Measurements from ENCODE around the gene PMPCA.

DNA sequence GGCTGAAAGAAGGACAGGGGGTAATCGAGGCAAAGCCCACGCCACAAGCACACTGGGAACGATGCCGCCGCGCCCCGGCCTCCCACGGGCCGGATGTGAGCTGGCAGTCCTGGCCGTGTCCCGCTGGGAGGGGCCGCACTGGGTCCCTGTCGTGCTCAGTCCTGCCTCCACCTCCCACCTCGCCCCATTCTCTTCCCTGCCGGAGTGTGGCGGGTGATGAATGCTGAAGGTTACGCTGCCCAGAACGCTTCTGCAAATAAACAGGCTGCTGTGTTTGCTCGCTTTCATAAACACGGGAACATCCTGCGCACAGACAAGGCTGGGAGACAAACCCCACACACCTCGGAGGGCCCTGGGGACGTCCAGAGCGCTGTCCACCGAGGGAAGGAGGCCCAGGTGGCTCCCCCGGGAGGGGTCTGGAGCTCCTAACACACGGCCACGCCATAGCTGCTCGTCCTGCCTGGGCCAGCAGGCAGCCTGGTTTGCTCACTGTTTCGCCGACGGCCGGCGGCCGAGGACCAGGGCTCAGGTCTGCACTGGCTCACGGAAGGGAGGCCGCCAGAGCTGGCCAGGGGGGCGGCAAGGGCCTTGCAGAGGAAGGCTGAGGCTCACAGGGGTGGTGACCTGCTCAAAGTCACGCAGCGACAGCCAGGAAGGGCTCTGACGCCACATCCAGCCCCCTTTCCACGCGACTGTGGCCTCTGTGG, 49.3 kb upstream of the PMPCA start:
- TF ChIP-seq, protein P1, sequence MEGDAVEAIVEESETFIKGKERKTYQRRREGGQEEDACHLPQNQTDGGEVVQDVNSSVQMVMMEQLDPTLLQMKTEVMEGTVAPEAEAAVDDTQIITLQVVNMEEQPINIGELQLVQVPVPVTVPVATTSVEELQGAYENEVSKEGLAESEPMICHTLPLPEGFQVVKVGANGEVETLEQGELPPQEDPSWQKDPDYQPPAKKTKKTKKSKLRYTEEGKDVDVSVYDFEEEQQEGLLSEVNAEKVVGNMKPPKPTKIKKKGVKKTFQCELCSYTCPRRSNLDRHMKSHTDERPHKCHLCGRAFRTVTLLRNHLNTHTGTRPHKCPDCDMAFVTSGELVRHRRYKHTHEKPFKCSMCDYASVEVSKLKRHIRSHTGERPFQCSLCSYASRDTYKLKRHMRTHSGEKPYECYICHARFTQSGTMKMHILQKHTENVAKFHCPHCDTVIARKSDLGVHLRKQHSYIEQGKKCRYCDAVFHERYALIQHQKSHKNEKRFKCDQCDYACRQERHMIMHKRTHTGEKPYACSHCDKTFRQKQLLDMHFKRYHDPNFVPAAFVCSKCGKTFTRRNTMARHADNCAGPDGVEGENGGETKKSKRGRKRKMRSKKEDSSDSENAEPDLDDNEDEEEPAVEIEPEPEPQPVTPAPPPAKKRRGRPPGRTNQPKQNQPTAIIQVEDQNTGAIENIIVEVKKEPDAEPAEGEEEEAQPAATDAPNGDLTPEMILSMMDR (IDR thresholded peaks at IDR 0.05) = no peak
- TF ChIP-seq POLR2A (IDR thresholded peaks at IDR 0.05) = no peak

Data from esophagus squamous epithelium (tissue), 4 donors.